HEK293 (cell line): Measurements from ENCODE around the gene RPS17.

Experiments used
- CTCF ChIA-PET: fragments of 350-600 bp; formaldehyde crosslinking; extraction: SDS; loops from one replicate; lab custom pipeline; 2021; ENCODE audit warnings: antibody characterized with exemption; lab: Yijun Ruan, JAX
- POLR2A ChIA-PET: fragments of 300-600 bp; formaldehyde crosslinking; extraction: SDS; loops from one replicate; lab custom pipeline; 2020; ENCODE audit warnings: antibody characterized with exemption, inconsistent platforms; lab: Yijun Ruan, JAX
- H3K27ac ChIP-seq: fragments of 200-500 bp; sonication (Bioruptor generic); 2 replicates; pipeline ENCODE4 v1.5.1; 2014; ENCODE audit warnings: low read depth, low read length, control low read depth, inconsistent platforms; ENCODE audit errors: extremely low read depth
- H3K36me3 ChIP-seq, 2 experiments: fragments of 200-500 bp in 1 of 2; sonication (Bioruptor generic) in 1 of 2; 1 replicate in 1 of 2; 2 replicates in 1 of 2; pipeline ENCODE4 v1.5.1; 2014 to 2017; ENCODE audit warnings: inconsistent platforms in 2 of 2, low read length in 2 of 2; ENCODE audit not compliant: control insufficient read depth in 2 of 2, insufficient read depth in 1 of 2
- H3K4me1 ChIP-seq: fragments of 200-500 bp; sonication (Bioruptor generic); 2 replicates; pipeline ENCODE4 v1.5.1; 2014; ENCODE audit warnings: mild to moderate bottlenecking, low read length, inconsistent platforms; ENCODE audit not compliant: control insufficient read depth, insufficient read depth
- H3K4me3 ChIP-seq: 2 replicates; pipeline ENCODE4 v1.5.1; 2011; ENCODE audit warnings: low read depth, mild to moderate bottlenecking, control low read depth, low read length, moderate library complexity
- H3K9me3 ChIP-seq: fragments of 200-500 bp; sonication (Bioruptor generic); 2 replicates; pipeline ENCODE4 v1.5.1; 2014; ENCODE audit warnings: low read depth, low read length, inconsistent platforms; ENCODE audit not compliant: control insufficient read depth, insufficient read depth
- ELK4 ChIP-seq: IDR thresholded peaks from 2 replicates; pipeline ENCODE4 v1.6.1; 2011; ENCODE audit warnings: mild to moderate bottlenecking, low read depth, low read length, borderline replicate concordance
- HIC1 ChIP-seq: fragments of 450-650 bp; formaldehyde crosslinking; IDR thresholded peaks from 2 replicates; pipeline ENCODE4 v1.5.1; 2016; ENCODE audit warnings: missing biosample characterization, missing genetic modification characterization
- HOXA7 ChIP-seq: sonication (generic); formaldehyde crosslinking; IDR thresholded peaks from 2 replicates; pipeline ENCODE4 v1.8.1; 2022; ENCODE audit warnings: missing genetic modification reagents, borderline replicate concordance
- KLF7 ChIP-seq: fragments of 450-650 bp; formaldehyde crosslinking; IDR thresholded peaks from 2 replicates; pipeline ENCODE4 v1.5.1; 2016; ENCODE audit warnings: missing biosample characterization, missing genetic modification characterization, borderline replicate concordance
- REPIN1 ChIP-seq: fragments of 450-650 bp; formaldehyde crosslinking; IDR thresholded peaks from 2 replicates; pipeline ENCODE4 v1.5.1; 2017; ENCODE audit warnings: missing biosample characterization, missing genetic modification characterization, low read depth
- REST ChIP-seq: fragments of 450-650 bp; formaldehyde crosslinking; IDR thresholded peaks from 2 replicates; pipeline ENCODE4 v1.5.1; 2016; ENCODE audit warnings: missing biosample characterization, missing genetic modification characterization
- ZBTB10 ChIP-seq: fragments of 450-650 bp; formaldehyde crosslinking; IDR thresholded peaks from 2 replicates; pipeline ENCODE4 v1.5.1; 2016; ENCODE audit warnings: missing biosample characterization, missing genetic modification characterization
- ZNF140 ChIP-seq: fragments of 450-650 bp; formaldehyde crosslinking; IDR thresholded peaks from 2 replicates; pipeline ENCODE4 v1.5.1; 2016; ENCODE audit warnings: missing biosample characterization, missing genetic modification characterization
- ZNF266 ChIP-seq: fragments of 450-650 bp; formaldehyde crosslinking; IDR thresholded peaks from 2 replicates; pipeline ENCODE4 v1.5.1; 2016; ENCODE audit warnings: missing biosample characterization, missing genetic modification characterization, low read depth
- ZNF292 ChIP-seq: fragments of 450-650 bp; formaldehyde crosslinking; IDR thresholded peaks from 2 replicates; pipeline ENCODE4 v1.5.1; 2016; ENCODE audit warnings: low read depth, missing biosample characterization, missing genetic modification characterization, borderline replicate concordance
- ZNF341 ChIP-seq: fragments of 450-650 bp; formaldehyde crosslinking; IDR thresholded peaks from 2 replicates; pipeline ENCODE4; 2016; ENCODE audit warnings: low read depth, missing biosample characterization, missing genetic modification characterization
- ZNF394 ChIP-seq: fragments of 450-650 bp; formaldehyde crosslinking; IDR thresholded peaks from 2 replicates; pipeline ENCODE4 v1.5.1; 2016; ENCODE audit warnings: missing biosample characterization, missing genetic modification characterization, mild to moderate bottlenecking, moderate library complexity, borderline replicate concordance
- ZNF449 ChIP-seq: fragments of 450-650 bp; formaldehyde crosslinking; IDR thresholded peaks from 2 replicates; pipeline ENCODE4 v1.5.1; 2017; ENCODE audit warnings: missing biosample characterization, mild to moderate bottlenecking, missing genetic modification characterization, moderate library complexity
- ZNF501 ChIP-seq: fragments of 450-650 bp; formaldehyde crosslinking; IDR thresholded peaks from 2 replicates; pipeline ENCODE4 v1.5.1; 2016; ENCODE audit warnings: missing biosample characterization, missing genetic modification characterization
- ZNF548 ChIP-seq: fragments of 450-650 bp; formaldehyde crosslinking; IDR thresholded peaks from 2 replicates; pipeline ENCODE4 v1.5.1; 2016; ENCODE audit warnings: missing biosample characterization, missing genetic modification characterization
- ZNF571 ChIP-seq: fragments of 450-650 bp; formaldehyde crosslinking; IDR thresholded peaks from 2 replicates; pipeline ENCODE4 v1.5.0; 2017; ENCODE audit warnings: missing biosample characterization, missing genetic modification characterization
- ZNF624 ChIP-seq: fragments of 450-650 bp; formaldehyde crosslinking; IDR thresholded peaks from 2 replicates; pipeline ENCODE4 v1.5.1; 2017; ENCODE audit warnings: missing biosample characterization, missing genetic modification characterization
- ZNF629 ChIP-seq: fragments of 450-650 bp; formaldehyde crosslinking; IDR thresholded peaks from 2 replicates; pipeline ENCODE4 v1.5.1; 2017; ENCODE audit warnings: missing biosample characterization, missing genetic modification characterization
- ZNF639 ChIP-seq: fragments of 450-650 bp; formaldehyde crosslinking; IDR thresholded peaks from 2 replicates; pipeline ENCODE4 v1.5.1; 2016; ENCODE audit warnings: missing biosample characterization, missing genetic modification characterization
- ZNF776 ChIP-seq: fragments of 450-650 bp; formaldehyde crosslinking; IDR thresholded peaks from 2 replicates; pipeline ENCODE4 v1.5.0; 2017; ENCODE audit warnings: missing biosample characterization, missing genetic modification characterization, borderline replicate concordance
- ZNF777 ChIP-seq: fragments of 450-650 bp; formaldehyde crosslinking; IDR thresholded peaks from 2 replicates; pipeline ENCODE4 v1.5.1; 2017; ENCODE audit warnings: missing biosample characterization, missing genetic modification characterization, borderline replicate concordance
- ZNF785 ChIP-seq: fragments of 450-650 bp; formaldehyde crosslinking; IDR thresholded peaks from 2 replicates; pipeline ENCODE4 v1.5.1; 2016; ENCODE audit warnings: missing biosample characterization, missing genetic modification characterization
- ZXDB ChIP-seq: fragments of 450-650 bp; formaldehyde crosslinking; IDR thresholded peaks from 2 replicates; pipeline ENCODE4 v1.5.1; 2016; ENCODE audit warnings: missing biosample characterization, missing genetic modification characterization

The RPS17 gene

GRCh38 chr15:82540055-82540983 lies at the start of gene RPS17:
Gene RPS17, minus strand, starts transcription at chr15:82540457. Its CDS starts 29 bp downstream, at chr15:82540428.
- H3K36me3 ChIP-seq = peaks cover 25 to 45% of the 10 kb centered on the region in 2 experiments
- ChIA-PET CTCF (interaction anchor here (0.6 to 3.9 kb wide), 16 partner anchors 8 to 1537 kb away, joined by 3 to 42 read pairs (median 4); no protein-coding TSS in a partner anchor), POLR2A (interaction anchor here (0.5 to 2.8 kb wide), 24 partner anchors 10 to 622 kb away, joined by 3 to 36 read pairs (median 4); partner anchors contain the start of genes CPEB1 and RAMAC)
- TF ChIP-seq ZNF571 (tag by site-specific recombination) = no peak
- TF ChIP-seq ZNF341 (tag by site-specific recombination) = no peak
- TF ChIP-seq ZNF776 (tag by site-specific recombination) = no peak
- no peak for TF ChIP-seq ZNF292 (tag by site-specific recombination)
- TF ChIP-seq ELK4 = no peak
- peak; percentile 75 for TF ChIP-seq ZNF394 (tag by site-specific recombination)
- peak; percentile 86 for TF ChIP-seq ZNF639 (tag by site-specific recombination)
- TF ChIP-seq ZBTB10 = peak; percentile 88
- TF ChIP-seq ZXDB (tag by site-specific recombination) = peak; percentile 93
- peak; percentile 36; the same call in 1 of the 2 replicates for TF ChIP-seq ZNF449
- TF ChIP-seq REPIN1 = peak; percentile 17; the same call in 1 of the 2 replicates
- no peak for TF ChIP-seq ZNF777 (tag by site-specific recombination)
- no peak; the same call in 1 of the 2 replicates for TF ChIP-seq REST (tag by site-specific recombination)
- peak; percentile 72 for TF ChIP-seq HIC1 (tag by site-specific recombination)
- TF ChIP-seq ZNF548 (tag by site-specific recombination) = no peak
- TF ChIP-seq KLF7 (tag by site-specific recombination) = peak; percentile 80; the same call in 1 of the 2 replicates
- no peak for TF ChIP-seq ZNF624
- TF ChIP-seq ZNF140 (tag by site-specific recombination) = no peak
- peak; percentile 82 for TF ChIP-seq ZNF629 (tag by site-specific recombination)
- TF ChIP-seq ZNF266 (tag by site-specific recombination) = no peak
- 0 out of 2 replicates have a peak, but pooled peaks have one; percentile 44 for TF ChIP-seq HOXA7 (CRISPR knock-in tag)
- TF ChIP-seq ZNF785 (tag by site-specific recombination) = peak; percentile 72; the same call in 1 of the 2 replicates
- TF ChIP-seq ZNF501 (tag by site-specific recombination) = peak; percentile 88

More at GRCh38 chr15:82540055-82540983, at the start of gene RPS17:
- Histone ChIP-seq H3K4me3 (peak within 1 kb of the TSS; percentile 78), H3K9me3 (no peaks in the 10 kb centered on the region), H3K4me1 (peaks cover 6% of the 10 kb centered on the region), H3K27ac (peak within 1 kb of the TSS; percentile 98)
